ENCODE measurements around the gene DNM1L.

DNA sequence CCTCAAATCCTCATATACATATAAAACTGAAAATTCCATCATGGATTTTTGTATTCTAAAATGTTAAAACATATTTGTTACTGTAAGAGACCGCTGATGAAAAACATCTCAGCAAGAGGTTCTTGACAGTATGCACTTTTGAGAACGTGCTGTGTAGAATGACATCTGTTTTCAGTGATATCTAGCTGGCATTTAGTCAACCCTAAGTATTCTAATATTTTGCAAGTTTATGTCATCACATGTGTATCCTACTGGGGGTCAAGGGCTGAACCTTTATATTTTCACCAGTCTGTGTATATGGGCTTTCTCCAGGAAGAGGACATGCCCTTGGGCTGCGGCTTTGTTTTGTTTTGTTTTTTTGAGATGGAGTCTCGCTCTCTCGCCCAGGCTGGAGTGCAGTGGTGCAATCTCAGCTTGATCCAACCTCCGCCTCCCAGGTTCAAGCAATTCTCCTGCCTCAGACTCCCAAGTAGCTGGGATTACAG is 98.6 kb downstream of the DNM1L start:
- TF ChIP-seq, protein P1, sequence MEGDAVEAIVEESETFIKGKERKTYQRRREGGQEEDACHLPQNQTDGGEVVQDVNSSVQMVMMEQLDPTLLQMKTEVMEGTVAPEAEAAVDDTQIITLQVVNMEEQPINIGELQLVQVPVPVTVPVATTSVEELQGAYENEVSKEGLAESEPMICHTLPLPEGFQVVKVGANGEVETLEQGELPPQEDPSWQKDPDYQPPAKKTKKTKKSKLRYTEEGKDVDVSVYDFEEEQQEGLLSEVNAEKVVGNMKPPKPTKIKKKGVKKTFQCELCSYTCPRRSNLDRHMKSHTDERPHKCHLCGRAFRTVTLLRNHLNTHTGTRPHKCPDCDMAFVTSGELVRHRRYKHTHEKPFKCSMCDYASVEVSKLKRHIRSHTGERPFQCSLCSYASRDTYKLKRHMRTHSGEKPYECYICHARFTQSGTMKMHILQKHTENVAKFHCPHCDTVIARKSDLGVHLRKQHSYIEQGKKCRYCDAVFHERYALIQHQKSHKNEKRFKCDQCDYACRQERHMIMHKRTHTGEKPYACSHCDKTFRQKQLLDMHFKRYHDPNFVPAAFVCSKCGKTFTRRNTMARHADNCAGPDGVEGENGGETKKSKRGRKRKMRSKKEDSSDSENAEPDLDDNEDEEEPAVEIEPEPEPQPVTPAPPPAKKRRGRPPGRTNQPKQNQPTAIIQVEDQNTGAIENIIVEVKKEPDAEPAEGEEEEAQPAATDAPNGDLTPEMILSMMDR (IDR thresholded peaks at IDR 0.05) = no peak
- no peak for TF ChIP-seq POLR2A (IDR thresholded peaks at IDR 0.05)
